HuH-7.5 (cell line): ENCODE results near the gene SBK3.
"Not testable (repeated sequence)": the region's sequence is repeated elsewhere in the genome, so short reads cannot be mapped to it uniquely, and the experiment has no call there.

Experiments
- DNase-seq: peaks from one replicate; pipeline ENCODE4 v3.0.0; 2011; ENCODE audit warnings: low spot score

The SBK3 gene

GRCh38 chr19:55540619-55541018, 4.7 kb downstream of the SBK3 start:
- DNase-seq = no peak

GRCh38 chr19:55539090-55539984, 6.0 kb downstream of the SBK3 start:
- DNase-seq = no peak

GRCh38 chr19:55538132-55538531, 7.2 kb downstream of the SBK3 start:
- DNase-seq = no peak

GRCh38 chr19:55537741-55538111, 7.6 kb downstream of the SBK3 start:
- no peak for DNase-seq

GRCh38 chr19:55536951-55537740, 8.2 kb downstream of the SBK3 start, which contains the start of gene SBK2:
Gene SBK2 (minus strand): TSS chr19:55537133. CDS start chr19:55536294, 839 bp downstream.
- DNase-seq = no peak

GRCh38 chr19:55536366-55536765, 9.0 kb downstream of the SBK3 start:
- DNase-seq = no peak

GRCh38 chr19:55535965-55536350, 9.4 kb downstream of the SBK3 start:
- no peak for DNase-seq

GRCh38 chr19:55535173-55535964, 10.0 kb downstream of the SBK3 start:
- DNase-seq = no peak

- DNase-seq = not testable (repeated sequence)
Observed at GRCh38 chr19:55534280-55534679, 11.1 kb downstream of the SBK3 start.

- no peak for DNase-seq
Observed at GRCh38 chr19:55530996-55531395, 14.3 kb downstream of the SBK3 start.

- no peak for DNase-seq
Observed at GRCh38 chr19:55529636-55530234, 15.6 kb downstream of the SBK3 start.

GRCh38 chr19:55528030-55528803, 17.1 kb downstream of the SBK3 start:
- DNase-seq = no peak

- no peak for DNase-seq
Observed at GRCh38 chr19:55527197-55528029, 17.9 kb downstream of the SBK3 start.

- DNase-seq = no peak
Observed at GRCh38 chr19:55526216-55527196, 18.8 kb downstream of the SBK3 start.

- no peak for DNase-seq
Observed at GRCh38 chr19:55525289-55526101, 19.8 kb downstream of the SBK3 start.

GRCh38 chr19:55520691-55521292, 24.6 kb downstream of the SBK3 start:
- no peak for DNase-seq

- DNase-seq = no peak
Observed at GRCh38 chr19:55519451-55520311, 25.7 kb downstream of the SBK3 start.
